HCT116 (cell line): ENCODE data around the gene CALCA.

Experiments used
- CTCF ChIP-seq, 3 experiments: fragments of 200-600 bp in 1 of 3; sonication (generic) in 1 of 3; IDR thresholded peaks in 2 of 3; conservative IDR thresholded peaks in 1 of 3; 2 replicates each; pipeline ENCODE4 v1.5.1; 2012 to 2017; ENCODE audit warnings: low read depth in 2 of 3, low read length in 2 of 3, antibody characterized with exemption in 1 of 3, borderline replicate concordance in 1 of 3, control low read depth in 1 of 3, mild to moderate bottlenecking in 1 of 3, mixed read lengths in 1 of 3, mixed run types in 1 of 3, moderate library complexity in 1 of 3; ENCODE audit not compliant: insufficient read depth in 1 of 3
- POLR2AphosphoS5 ChIP-seq: IDR thresholded peaks from 2 replicates; pipeline ENCODE4 v1.6.1; 2011; ENCODE audit warnings: mild to moderate bottlenecking, low read depth, low read length, moderate library complexity

DNA sequence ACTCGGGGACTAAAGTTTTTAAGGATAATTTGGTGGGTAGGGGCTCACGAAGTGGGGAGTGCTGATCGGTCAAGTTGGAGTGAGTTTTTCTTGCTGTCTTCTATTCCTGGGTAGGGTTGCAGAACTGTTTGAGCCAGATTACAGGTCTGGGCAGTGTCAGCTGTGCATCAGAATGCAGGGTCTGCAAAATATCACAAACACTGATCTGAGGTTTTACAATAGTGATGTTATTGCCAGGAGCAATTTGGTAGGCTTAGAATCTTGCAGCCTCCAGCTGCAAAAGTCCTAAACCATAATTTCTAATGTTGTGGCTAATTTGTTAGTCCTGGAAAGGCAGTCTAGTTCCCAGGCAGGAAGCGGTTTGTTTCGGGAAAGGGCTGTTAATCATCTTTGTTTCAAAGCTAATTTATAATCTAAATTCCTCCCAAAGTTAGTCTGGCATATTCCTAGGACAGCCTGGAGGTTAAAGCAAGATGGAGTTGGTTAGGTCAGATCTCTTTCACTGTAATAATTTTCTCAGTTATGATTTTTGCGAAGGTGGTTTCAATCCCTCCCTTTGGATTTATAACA is 39.7 kb upstream of the CALCA start:
- TF ChIP-seq POLR2AphosphoS5 (no peak), CTCF (IDR thresholded peaks at IDR 0.05 in 2 of 3, conservative IDR thresholded peaks at IDR 0.05 in 1 of 3; ENCODE audit: borderline replicate concordance in 1 of 3, insufficient read depth in 1 of 3, low read depth in 2 of 3, low read length in 2 of 3) (no peak)
